H9 (cell line): ENCODE measurements around the gene FBN1. TPM values are rescaled to one million over a fixed set of nuclear protein-coding genes. Genes with fewer than 3 reads are reported as not detected.

Experiments
- DNase-seq: peaks from one replicate; pipeline ENCODE4 v3.0.0-alpha.2; 2017
- H2AFZ ChIP-seq: one replicate; pipeline ENCODE4 v1.6.1; 2013; ENCODE audit warnings: mild to moderate bottlenecking, low read length, control low read depth, moderate library complexity
- H2AK5ac ChIP-seq: 2 replicates; pipeline ENCODE4 v1.6.1; 2013; ENCODE audit warnings: low read length, control low read depth, mixed read lengths; ENCODE audit not compliant: insufficient read length
- H2BK120ac ChIP-seq: one replicate; pipeline ENCODE4 v1.6.1; 2013; ENCODE audit warnings: low read depth, mild to moderate bottlenecking, low read length, control low read depth, inconsistent platforms; ENCODE audit not compliant: poor library complexity, severe bottlenecking
- H2BK12ac ChIP-seq: 2 replicates; pipeline ENCODE4 v1.6.1; 2013; ENCODE audit warnings: low read length, control low read depth, mixed read lengths, low read depth; ENCODE audit not compliant: insufficient read length
- H2BK15ac ChIP-seq: 2 replicates; pipeline ENCODE4 v1.6.1; 2013; ENCODE audit warnings: low read depth, low read length, control low read depth
- H2BK20ac ChIP-seq: one replicate; pipeline ENCODE4 v1.6.1; 2013; ENCODE audit warnings: low read depth, mild to moderate bottlenecking, low read length, control low read depth, inconsistent platforms; ENCODE audit not compliant: poor library complexity, severe bottlenecking
- H2BK5ac ChIP-seq: 2 replicates; pipeline ENCODE4 v1.6.1; 2013; ENCODE audit warnings: low read length, control low read depth, mixed read lengths; ENCODE audit not compliant: insufficient read length
- H3K14ac ChIP-seq: 2 replicates; pipeline ENCODE4 v1.6.1; 2013; ENCODE audit warnings: low read length, control low read depth; ENCODE audit not compliant: insufficient read depth
- H3K18ac ChIP-seq: 2 replicates; pipeline ENCODE4 v1.6.1; 2013; ENCODE audit warnings: low read depth, mild to moderate bottlenecking, mixed read lengths, low read length, control low read depth; ENCODE audit not compliant: insufficient read length
- H3K23ac ChIP-seq: 2 replicates; pipeline ENCODE4 v1.6.1; 2013; ENCODE audit warnings: low read length, control low read depth, mixed read lengths, low read depth; ENCODE audit not compliant: insufficient read length
- H3K23me2 ChIP-seq: 2 replicates; pipeline ENCODE4 v1.6.1; 2013; ENCODE audit warnings: low read depth, mild to moderate bottlenecking, mixed read lengths, low read length, control low read depth; ENCODE audit not compliant: insufficient read length, poor library complexity, severe bottlenecking
- H3K27ac ChIP-seq: 2 replicates; pipeline ENCODE4 v1.5.1; 2013; ENCODE audit warnings: low read length, control low read depth, mixed read lengths, low read depth; ENCODE audit not compliant: insufficient read length
- H3K27me3 ChIP-seq: 2 replicates; pipeline ENCODE4 v1.6.1; 2013; ENCODE audit warnings: low read length, control low read depth, inconsistent platforms; ENCODE audit not compliant: insufficient read depth
- H3K4ac ChIP-seq: 2 replicates; pipeline ENCODE4 v1.6.1; 2013; ENCODE audit warnings: low read depth, mild to moderate bottlenecking, control low read depth, inconsistent platforms, low read length, moderate library complexity
- H3K4me1 ChIP-seq: 2 replicates; pipeline ENCODE4 v1.6.1; 2013; ENCODE audit warnings: low read length, control low read depth, inconsistent platforms; ENCODE audit not compliant: insufficient read depth
- H3K4me2 ChIP-seq: 2 replicates; pipeline ENCODE4 v1.6.1; 2013; ENCODE audit warnings: low read length, control low read depth, mixed read lengths; ENCODE audit not compliant: insufficient read length, insufficient read depth
- H3K56ac ChIP-seq: 2 replicates; pipeline ENCODE4 v1.6.1; 2013; ENCODE audit warnings: low read depth, mild to moderate bottlenecking, mixed read lengths, low read length, control low read depth; ENCODE audit not compliant: insufficient read length
- H3K79me1 ChIP-seq: 2 replicates; pipeline ENCODE4 v1.6.1; 2013; ENCODE audit warnings: low read depth, mild to moderate bottlenecking, moderate library complexity, low read length, control low read depth, inconsistent platforms; ENCODE audit not compliant: insufficient read depth, poor library complexity, severe bottlenecking
- H3K79me2 ChIP-seq: 2 replicates; pipeline ENCODE4 v1.6.1; 2013; ENCODE audit warnings: low read length, control low read depth, inconsistent platforms; ENCODE audit not compliant: insufficient read depth
- H3K9ac ChIP-seq: 2 replicates; pipeline ENCODE4 v1.6.1; 2013; ENCODE audit warnings: low read length, control low read depth, mixed read lengths; ENCODE audit not compliant: insufficient read length; ENCODE audit errors: extremely low read depth
- H3K9me3 ChIP-seq: one replicate; pipeline ENCODE4 v1.6.1; 2013; ENCODE audit warnings: low read depth, low read length, inconsistent platforms; ENCODE audit not compliant: control insufficient read depth
- H3T11ph ChIP-seq: one replicate; pipeline ENCODE4 v1.6.1; 2013; ENCODE audit warnings: mild to moderate bottlenecking, low read length, control low read depth, inconsistent platforms
- H4K20me1 ChIP-seq: one replicate; pipeline ENCODE4 v1.6.1; 2013; ENCODE audit not compliant: control insufficient read depth, insufficient read length, insufficient read depth
- H4K5ac ChIP-seq: 2 replicates; pipeline ENCODE4 v1.6.1; 2013; ENCODE audit warnings: low read depth, mild to moderate bottlenecking, mixed read lengths, low read length, control low read depth; ENCODE audit not compliant: insufficient read length
- H4K8ac ChIP-seq: replicated peaks from 2 replicates; pipeline ENCODE4 v1.6.1; 2013; ENCODE audit warnings: low read length, control low read depth, mixed read lengths, low read depth; ENCODE audit not compliant: insufficient read length
- H4K91ac ChIP-seq: 2 replicates; pipeline ENCODE4 v1.6.1; 2013; ENCODE audit warnings: low read depth, mild to moderate bottlenecking, moderate library complexity, mixed read lengths, low read length, control low read depth; ENCODE audit not compliant: insufficient read length
- H3K27ac Mint-ChIP-seq, 3 experiments: 2 replicates in 2 of 3; 3 replicates in 1 of 3; pipeline ENCODE4 v1.8.0; 2020 to 2021; ENCODE audit warnings: mixed read lengths in 3 of 3, mild to moderate bottlenecking in 1 of 3, moderate library complexity in 1 of 3
- H3K27me3 Mint-ChIP-seq: 2 replicates; pipeline ENCODE4 v1.8.0; 2021; ENCODE audit warnings: low read depth, mild to moderate bottlenecking, moderate library complexity, mixed read lengths
- H3K36me3 Mint-ChIP-seq, 3 experiments: 2 replicates in 2 of 3; 3 replicates in 1 of 3; pipeline ENCODE4 v1.8.0; 2020 to 2021; ENCODE audit warnings: low read depth in 3 of 3, mixed read lengths in 3 of 3; ENCODE audit not compliant: insufficient read depth in 1 of 3
- H3K4me1 Mint-ChIP-seq, 2 experiments: 2 replicates each; pipeline ENCODE4 v1.8.0; 2020; ENCODE audit warnings: mixed read lengths in 2 of 2
- H3K4me3 Mint-ChIP-seq, 2 experiments: 2 replicates in 1 of 2; 3 replicates in 1 of 2; pipeline ENCODE4 v1.8.0; 2020 to 2021; ENCODE audit warnings: mild to moderate bottlenecking in 2 of 2, mixed read lengths in 2 of 2, moderate library complexity in 1 of 2
- H3K9me3 Mint-ChIP-seq, 2 experiments: 2 replicates in 1 of 2; 3 replicates in 1 of 2; pipeline ENCODE4 v1.8.0; 2020; ENCODE audit warnings: mild to moderate bottlenecking in 2 of 2, mixed read lengths in 2 of 2, moderate library complexity in 1 of 2
- WGBS: extraction: QIAGEN DNeasy Blood & Tissue Kit; methylation state at CpG from one replicate; pipeline ENCODE4 v1.1.7; 2013; ENCODE audit warnings: missing lambda C conversion rate, low lambda C conversion rate, mixed read lengths; ENCODE audit not compliant: insufficient read length; ENCODE audit errors: extremely low coverage; 5-methylcytosine and 5-hydroxymethylcytosine counted together
- total RNA-seq: library from RNA; stranded (reverse); gene quantifications from 2 replicates; pipeline ENCODE4 v1.2.1, GENCODE V29; 2021
- TF ChIP-seq, protein P1 (sequence below): fragments of 200-600 bp; sonication (generic); conservative IDR thresholded peaks from 3 replicates; pipeline ENCODE4 v1.8.0; 2021; ENCODE audit warnings: antibody characterized with exemption, mild to moderate bottlenecking

Gene FBN1
- total RNA-seq, 1 experiment from 2014 or later, result 3.6 TPM

- Histone ChIP-seq H2BK5ac (no peak overlapping the region), H3T11ph (no peak overlapping the region), H3K27me3 (no peaks in the 10 kb centered on the region), H3K9ac (no peak overlapping the region), H4K91ac (no peak overlapping the region), H2AK5ac (no peak overlapping the region), H3K23ac (no peak overlapping the region), H3K18ac (no peak overlapping the region), H3K27ac (no peak overlapping the region), H3K23me2 (no peaks in the 10 kb centered on the region), H3K9me3 (no peaks in the 10 kb centered on the region), H3K4ac (no peak overlapping the region), H4K8ac (no peak overlapping the region), H2BK20ac (no peak overlapping the region), H3K14ac (no peak overlapping the region), H2BK120ac (no peak overlapping the region), H3K79me2 (no peaks in the 10 kb centered on the region), H4K20me1 (no peaks in the 10 kb centered on the region), H4K5ac (no peak overlapping the region), H2BK12ac (no peak overlapping the region), H2AFZ (no peak overlapping the region), H3K79me1 (no peaks in the 10 kb centered on the region), H2BK15ac (no peak overlapping the region), H3K56ac (no peak overlapping the region), H3K4me2 (no peak overlapping the region), H3K4me1 (no peaks in the 10 kb centered on the region)
- no peaks in the 10 kb centered on the region for H3K36me3 Mint-ChIP-seq
- no peaks in the 10 kb centered on the region for H3K4me1 Mint-ChIP-seq
- DNase-seq, result no peak
- H3K9me3 Mint-ChIP-seq, result no peaks in the 10 kb centered on the region
- TF ChIP-seq, protein P1, sequence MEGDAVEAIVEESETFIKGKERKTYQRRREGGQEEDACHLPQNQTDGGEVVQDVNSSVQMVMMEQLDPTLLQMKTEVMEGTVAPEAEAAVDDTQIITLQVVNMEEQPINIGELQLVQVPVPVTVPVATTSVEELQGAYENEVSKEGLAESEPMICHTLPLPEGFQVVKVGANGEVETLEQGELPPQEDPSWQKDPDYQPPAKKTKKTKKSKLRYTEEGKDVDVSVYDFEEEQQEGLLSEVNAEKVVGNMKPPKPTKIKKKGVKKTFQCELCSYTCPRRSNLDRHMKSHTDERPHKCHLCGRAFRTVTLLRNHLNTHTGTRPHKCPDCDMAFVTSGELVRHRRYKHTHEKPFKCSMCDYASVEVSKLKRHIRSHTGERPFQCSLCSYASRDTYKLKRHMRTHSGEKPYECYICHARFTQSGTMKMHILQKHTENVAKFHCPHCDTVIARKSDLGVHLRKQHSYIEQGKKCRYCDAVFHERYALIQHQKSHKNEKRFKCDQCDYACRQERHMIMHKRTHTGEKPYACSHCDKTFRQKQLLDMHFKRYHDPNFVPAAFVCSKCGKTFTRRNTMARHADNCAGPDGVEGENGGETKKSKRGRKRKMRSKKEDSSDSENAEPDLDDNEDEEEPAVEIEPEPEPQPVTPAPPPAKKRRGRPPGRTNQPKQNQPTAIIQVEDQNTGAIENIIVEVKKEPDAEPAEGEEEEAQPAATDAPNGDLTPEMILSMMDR, result no peak
- H3K4me3 Mint-ChIP-seq, result no peak overlapping the region
- WGBS, result no CpG with 5 or more reads among the region's 1 CpG
- no peaks in the 10 kb centered on the region for H3K27me3 Mint-ChIP-seq
- no peak overlapping the region for H3K27ac Mint-ChIP-seq
These were observed 237.9 kb downstream of the FBN1 start for GRCh38 chr15:48407646-48408045.
